Measurements from ENCODE around the gene KRT15. TPM values are rescaled to one million over a fixed set of nuclear protein-coding genes. Genes with fewer than 3 reads are reported as not detected.
A peak's percentile ranks its signal among the peaks of the same experiment; 100 is the strongest.

KRT15 gene
- polyA plus RNA-seq, 1 donor (not counting 4 experiments of a cell fraction or from before 2014, with no cell fraction given): 729 TPM

- no peaks in the 10 kb centered on the region for H3K9me3 ChIP-seq (ENCODE audit: control insufficient read depth, low read depth, low read length)
- H3K36me3 ChIP-seq (ENCODE audit: control insufficient read depth in 2 of 2, extremely low read depth in 1 of 2, insufficient read depth in 2 of 2, low read length in 2 of 2): no peaks in the 10 kb centered on the region
- dilution Hi-C loops (cut with MboI; ENCODE audit: extremely low pct_ligation_motif_present, low sequenced_read_pairs): no loop called here
- H3K9ac ChIP-seq (ENCODE audit: control insufficient read depth, extremely low read depth, insufficient read depth, low read length): no peak overlapping the region
- no peaks in the 10 kb centered on the region for H4K20me1 ChIP-seq (ENCODE audit: control insufficient read depth, extremely low read depth, insufficient read depth, low read length)
- no peaks in the 10 kb centered on the region for H3K27me3 ChIP-seq (ENCODE audit: control insufficient read depth, extremely low read depth, insufficient read depth, low read length)
- no peak for DNase-seq (ENCODE audit: low read depth, low spot score)
- H3K4me3 ChIP-seq (ENCODE audit: control insufficient read depth in 2 of 3, extremely low read depth in 1 of 3, insufficient read depth in 2 of 3, low read depth in 1 of 3, low read length in 3 of 3): peak overlapping the region in 1 of 3 experiments; percentile 35
- no peak overlapping the region for H3K27ac ChIP-seq (ENCODE audit: control insufficient read depth, insufficient read depth, low read length)
- no peak for FAIRE-seq
- H3K4me2 ChIP-seq (ENCODE audit: control insufficient read depth, extremely low read depth, insufficient read depth, low read depth, low read length): peak overlapping the region; percentile 23
- H3K4me1 ChIP-seq (ENCODE audit: control insufficient read depth, extremely low read depth, insufficient read depth, low read length): peaks cover 16% of the 10 kb centered on the region
- H2AFZ ChIP-seq (ENCODE audit: control insufficient read depth, low read length): no peak overlapping the region
- TF ChIP-seq, protein P1, sequence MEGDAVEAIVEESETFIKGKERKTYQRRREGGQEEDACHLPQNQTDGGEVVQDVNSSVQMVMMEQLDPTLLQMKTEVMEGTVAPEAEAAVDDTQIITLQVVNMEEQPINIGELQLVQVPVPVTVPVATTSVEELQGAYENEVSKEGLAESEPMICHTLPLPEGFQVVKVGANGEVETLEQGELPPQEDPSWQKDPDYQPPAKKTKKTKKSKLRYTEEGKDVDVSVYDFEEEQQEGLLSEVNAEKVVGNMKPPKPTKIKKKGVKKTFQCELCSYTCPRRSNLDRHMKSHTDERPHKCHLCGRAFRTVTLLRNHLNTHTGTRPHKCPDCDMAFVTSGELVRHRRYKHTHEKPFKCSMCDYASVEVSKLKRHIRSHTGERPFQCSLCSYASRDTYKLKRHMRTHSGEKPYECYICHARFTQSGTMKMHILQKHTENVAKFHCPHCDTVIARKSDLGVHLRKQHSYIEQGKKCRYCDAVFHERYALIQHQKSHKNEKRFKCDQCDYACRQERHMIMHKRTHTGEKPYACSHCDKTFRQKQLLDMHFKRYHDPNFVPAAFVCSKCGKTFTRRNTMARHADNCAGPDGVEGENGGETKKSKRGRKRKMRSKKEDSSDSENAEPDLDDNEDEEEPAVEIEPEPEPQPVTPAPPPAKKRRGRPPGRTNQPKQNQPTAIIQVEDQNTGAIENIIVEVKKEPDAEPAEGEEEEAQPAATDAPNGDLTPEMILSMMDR (optimal IDR thresholded peaks at IDR 0.05 in 1 of 3, IDR thresholded peaks at IDR 0.05 in 1 of 3, conservative IDR thresholded peaks at IDR 0.05 in 1 of 3; ENCODE audit: extremely low read depth in 1 of 3, insufficient read depth in 2 of 3, low read length in 3 of 3): no peak
- no peak for TF ChIP-seq EZH2 (IDR thresholded peaks at IDR 0.05; ENCODE audit: low read length)
- H3K9me1 ChIP-seq (ENCODE audit: control insufficient read depth, extremely low read depth, insufficient read depth, low read length): no peaks in the 10 kb centered on the region
- no peaks in the 10 kb centered on the region for H3K79me2 ChIP-seq (ENCODE audit: control insufficient read depth, insufficient read depth, low read length)
Measured at GRCh38 chr17:41464173-41464572, 54.5 kb downstream of the KRT15 start.

DNA sequence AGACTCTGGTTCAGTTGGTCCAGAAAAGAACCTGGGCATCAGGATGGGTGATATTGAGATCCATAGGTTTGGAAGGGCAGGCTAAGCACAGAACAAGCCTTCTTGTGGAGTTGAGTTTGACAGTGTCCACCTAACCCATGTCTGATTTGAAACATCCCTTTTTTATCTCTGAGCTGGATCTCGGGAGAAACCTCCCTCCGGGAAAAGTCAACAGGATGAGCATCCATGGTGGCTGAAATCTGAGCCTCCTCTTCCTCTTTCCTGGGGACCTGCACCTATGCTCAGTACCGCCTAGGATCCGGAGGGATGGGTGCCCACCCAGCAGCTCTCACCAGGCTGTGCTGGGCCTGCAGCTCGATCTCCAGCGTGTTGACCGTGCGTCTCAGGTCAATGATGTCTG lies 54.9 kb downstream of the KRT15 start:
- Histone ChIP-seq H3K9me3 (ENCODE audit: control insufficient read depth, low read depth, low read length) (no peaks in the 10 kb centered on the region), H3K9ac (ENCODE audit: control insufficient read depth, extremely low read depth, insufficient read depth, low read length) (no peak overlapping the region), H3K4me3 (ENCODE audit: control insufficient read depth in 2 of 3, extremely low read depth in 1 of 3, insufficient read depth in 2 of 3, low read depth in 1 of 3, low read length in 3 of 3) (no peak overlapping the region), H3K27ac (ENCODE audit: control insufficient read depth, insufficient read depth, low read length) (no peak overlapping the region), H3K79me2 (ENCODE audit: control insufficient read depth, insufficient read depth, low read length) (no peaks in the 10 kb centered on the region), H4K20me1 (ENCODE audit: control insufficient read depth, extremely low read depth, insufficient read depth, low read length) (no peaks in the 10 kb centered on the region), H3K4me1 (ENCODE audit: control insufficient read depth, extremely low read depth, insufficient read depth, low read length) (peaks cover 16% of the 10 kb centered on the region), H3K9me1 (ENCODE audit: control insufficient read depth, extremely low read depth, insufficient read depth, low read length) (no peaks in the 10 kb centered on the region), H3K27me3 (ENCODE audit: control insufficient read depth, extremely low read depth, insufficient read depth, low read length) (no peaks in the 10 kb centered on the region), H3K4me2 (ENCODE audit: control insufficient read depth, extremely low read depth, insufficient read depth, low read depth, low read length) (no peak overlapping the region), H3K36me3 (ENCODE audit: control insufficient read depth in 2 of 2, extremely low read depth in 1 of 2, insufficient read depth in 2 of 2, low read length in 2 of 2) (no peaks in the 10 kb centered on the region), H2AFZ (ENCODE audit: control insufficient read depth, low read length) (no peak overlapping the region)
- DNase-seq (ENCODE audit: low read depth, low spot score): no peak
- dilution Hi-C loops (cut with MboI; ENCODE audit: extremely low pct_ligation_motif_present, low sequenced_read_pairs): no loop called here
- TF ChIP-seq, protein P1 (optimal IDR thresholded peaks at IDR 0.05 in 1 of 3, IDR thresholded peaks at IDR 0.05 in 1 of 3, conservative IDR thresholded peaks at IDR 0.05 in 1 of 3; ENCODE audit: extremely low read depth in 1 of 3, insufficient read depth in 2 of 3, low read length in 3 of 3): no peak
- no peak for TF ChIP-seq EZH2 (IDR thresholded peaks at IDR 0.05; ENCODE audit: low read length)
- no peak for FAIRE-seq

Small RNA genes lying within 50 kb of the gene (small RNA-seq; reads per million reads assigned to genes)
- 0.20 to 1.5 (median 1.0) reads per million in 3 experiments for gene RNU2-32P (ENCODE audit: insufficient read length in 3 of 3, low read depth in 3 of 3, low replicate concordance in 1 of 3)

Other genes with a start within 250 kb of the KRT15 start
- not detected in 3 replicates for gene KRTAP9-7, start 243.2 kb downstream of the KRT15 start, polyA plus RNA-seq
- not detected in 3 replicates for gene KRTAP29-1, start 216.0 kb downstream of the KRT15 start, polyA plus RNA-seq
- not detected in 3 replicates for gene KRTAP16-1, start 209.6 kb downstream of the KRT15 start, polyA plus RNA-seq
- gene KRTAP17-1, start 203.2 kb downstream of the KRT15 start, polyA plus RNA-seq: not detected in 3 replicates
- 0.14 TPM in 1 of 3 replicates, not detected in the others for gene KRT33A, start 168.1 kb downstream of the KRT15 start, polyA plus RNA-seq
- gene KRT33B, start 149.1 kb downstream of the KRT15 start, polyA plus RNA-seq: 0.18 to 0.33 TPM (median 0.21 TPM) in 3 replicates
- 4.4 to 4.8 TPM (median 4.6 TPM) in 3 replicates for gene KRT34, start 136.6 kb downstream of the KRT15 start, polyA plus RNA-seq
- gene KRT31, start 121.3 kb downstream of the KRT15 start, polyA plus RNA-seq: 20.5 to 45.2 TPM (median 24.9 TPM) in 3 replicates
- gene KRT37, start 94.3 kb downstream of the KRT15 start, polyA plus RNA-seq: 0.03 to 0.08 TPM (median 0.04 TPM) in 3 replicates
- gene KRT38, start 77.9 kb downstream of the KRT15 start, polyA plus RNA-seq: not detected in 3 replicates
- 0.03 TPM in 1 of 3 replicates, not detected in the others for gene KRT32, start 51.5 kb downstream of the KRT15 start, polyA plus RNA-seq
- gene KRT35, start 37.7 kb downstream of the KRT15 start, polyA plus RNA-seq: not detected in 3 replicates
- gene KRT36, start 29.0 kb downstream of the KRT15 start, polyA plus RNA-seq: not detected in 3 replicates
- gene KRT13, start 13.3 kb downstream of the KRT15 start, polyA plus RNA-seq: 15.2 to 46.6 TPM (median 24.0 TPM) in 3 replicates
- 29.7 to 60.4 TPM (median 35.5 TPM) in 3 replicates for gene KRT19, start 9.4 kb upstream of the KRT15 start, polyA plus RNA-seq
- 0.85 to 1.6 TPM (median 1.5 TPM) in 3 replicates for gene KRT9, start 53.2 kb upstream of the KRT15 start, polyA plus RNA-seq
- gene KRT14, start 68.0 kb upstream of the KRT15 start, polyA plus RNA-seq: 26,041 to 32,523 TPM (median 29,603 TPM) in 3 replicates
- 1,163 to 4,746 TPM (median 1,851 TPM) in 3 replicates for gene KRT16, start 93.9 kb upstream of the KRT15 start, polyA plus RNA-seq
- gene KRT17, start 105.7 kb upstream of the KRT15 start, polyA plus RNA-seq: 6,440 to 12,579 TPM (median 8,666 TPM) in 3 replicates
- gene EIF1, start 170.0 kb upstream of the KRT15 start, polyA plus RNA-seq: 236 to 308 TPM (median 272 TPM) in 3 replicates
- gene GAST, start 193.4 kb upstream of the KRT15 start, polyA plus RNA-seq: 0.40 to 4.8 TPM (median 0.87 TPM) in 3 replicates
- 0.95 to 2.3 TPM (median 1.6 TPM) in 3 replicates for gene HAP1, start 215.8 kb upstream of the KRT15 start, polyA plus RNA-seq